Jurkat, Clone E6-1 (cell line): ENCODE results near the gene ZNF831.

Source experiments
- DNase-seq: peaks from one replicate; pipeline ENCODE4 v3.0.0-alpha.2; 2011; ENCODE audit warnings: low read depth, low spot score
- H3K4me3 ChIP-seq: 2 replicates; pipeline ENCODE4 v1.5.1; 2011; ENCODE audit warnings: mild to moderate bottlenecking, low read length, control low read depth, moderate library complexity

Gene ZNF831

DNA sequence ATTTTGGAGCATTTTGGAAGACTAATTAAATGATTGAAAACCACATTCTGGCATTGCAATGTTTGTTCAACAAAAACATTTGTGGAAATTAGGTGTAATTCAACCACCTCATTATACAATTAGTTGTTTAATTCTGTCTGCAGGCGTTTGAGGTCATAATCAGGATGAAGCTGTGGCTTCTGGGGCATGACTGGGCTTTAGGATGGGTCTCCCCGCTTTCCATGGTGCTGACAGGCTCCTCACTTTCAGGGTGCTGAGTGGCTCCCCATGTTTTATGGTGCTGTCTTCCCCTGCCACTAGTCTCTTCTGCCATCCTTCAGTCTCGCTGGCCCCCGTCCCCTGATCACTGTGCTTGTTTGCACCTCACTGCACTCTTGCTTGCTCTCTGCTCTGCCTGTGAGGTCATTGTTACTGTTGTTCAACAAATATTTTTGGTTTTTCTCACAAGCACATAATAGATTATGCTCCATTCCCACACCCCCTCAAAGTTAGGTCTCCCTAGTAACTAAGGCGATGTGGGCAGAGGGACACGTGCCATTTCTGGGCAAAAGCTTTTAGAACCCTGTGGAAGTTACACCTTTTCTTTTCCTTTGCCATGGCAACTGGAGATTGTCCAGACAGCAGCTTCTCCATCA is 25.4 kb upstream of the ZNF831 start:
- no peak for DNase-seq
- H3K4me3 ChIP-seq, result no peak overlapping the region

GRCh38 chr20:59139998-59140397 is 23.6 kb upstream of the ZNF831 start:
- no peak overlapping the region for H3K4me3 ChIP-seq
- no peak for DNase-seq

DNA sequence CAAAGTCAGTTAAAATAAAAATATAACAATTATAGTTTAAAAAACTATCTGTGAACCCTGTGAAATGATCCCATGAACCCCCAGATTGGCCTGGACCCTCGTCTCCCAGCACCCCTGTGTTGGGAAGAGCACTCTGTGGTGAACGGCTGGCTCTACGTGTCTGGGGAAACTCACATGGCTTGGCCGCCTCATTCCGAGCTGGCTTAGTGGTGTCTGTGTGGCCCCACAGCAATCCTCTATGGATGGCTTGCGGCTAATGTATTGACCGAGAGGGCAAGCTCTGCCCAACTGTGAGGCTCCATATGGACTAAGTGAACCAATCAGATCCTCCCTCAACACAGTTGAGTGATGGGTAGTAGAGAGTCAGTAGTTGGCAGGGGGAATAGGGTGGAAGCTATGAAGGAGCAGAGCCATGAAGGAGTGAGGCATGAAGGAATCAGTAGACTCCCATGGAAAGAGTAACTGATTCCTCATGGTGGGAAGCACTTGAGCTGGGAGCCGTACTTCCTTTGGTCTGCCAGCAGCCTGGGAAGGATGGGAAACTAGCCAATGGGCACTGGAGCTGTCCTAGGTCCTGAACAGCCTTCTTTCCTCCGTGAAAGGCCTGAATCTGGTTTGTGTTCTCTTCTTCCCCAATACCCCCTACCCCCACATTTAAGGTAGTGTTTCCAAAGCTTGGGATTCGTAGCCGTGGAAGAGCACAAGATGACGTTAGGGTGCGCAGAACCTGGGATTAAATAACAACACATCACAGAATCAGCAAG is 21.6 kb upstream of the ZNF831 start:
- no peak for DNase-seq
- no peak overlapping the region for H3K4me3 ChIP-seq

DNA sequence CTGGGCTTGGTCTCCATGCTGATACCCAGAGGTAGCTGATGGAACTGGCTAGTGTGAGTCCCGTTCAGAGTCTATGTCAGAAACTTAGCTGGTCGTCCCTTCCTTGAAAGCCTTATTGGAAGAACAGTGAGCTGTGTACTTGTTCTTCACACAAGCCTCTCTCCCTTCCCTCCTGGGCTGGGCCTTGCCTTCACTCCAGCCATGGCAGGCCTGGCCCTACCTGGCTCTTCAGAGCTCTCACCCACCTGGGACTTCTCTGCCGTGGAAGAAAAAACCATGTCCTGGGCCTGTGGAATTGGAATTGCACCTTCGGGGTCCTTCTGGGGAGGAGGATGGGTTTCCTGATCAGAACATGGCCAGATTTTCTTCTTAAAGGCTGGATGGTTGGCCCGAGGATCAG is 20.3 kb upstream of the ZNF831 start:
- H3K4me3 ChIP-seq, result no peak overlapping the region
- DNase-seq, result no peak

GRCh38 chr20:59144179-59144830 is 19.3 kb upstream of the ZNF831 start:
- H3K4me3 ChIP-seq, result no peak overlapping the region
- DNase-seq, result peak; percentile 30

GRCh38 chr20:59144831-59145196 is 18.8 kb upstream of the ZNF831 start:
- DNase-seq, result no peak
- H3K4me3 ChIP-seq, result no peak overlapping the region

DNA sequence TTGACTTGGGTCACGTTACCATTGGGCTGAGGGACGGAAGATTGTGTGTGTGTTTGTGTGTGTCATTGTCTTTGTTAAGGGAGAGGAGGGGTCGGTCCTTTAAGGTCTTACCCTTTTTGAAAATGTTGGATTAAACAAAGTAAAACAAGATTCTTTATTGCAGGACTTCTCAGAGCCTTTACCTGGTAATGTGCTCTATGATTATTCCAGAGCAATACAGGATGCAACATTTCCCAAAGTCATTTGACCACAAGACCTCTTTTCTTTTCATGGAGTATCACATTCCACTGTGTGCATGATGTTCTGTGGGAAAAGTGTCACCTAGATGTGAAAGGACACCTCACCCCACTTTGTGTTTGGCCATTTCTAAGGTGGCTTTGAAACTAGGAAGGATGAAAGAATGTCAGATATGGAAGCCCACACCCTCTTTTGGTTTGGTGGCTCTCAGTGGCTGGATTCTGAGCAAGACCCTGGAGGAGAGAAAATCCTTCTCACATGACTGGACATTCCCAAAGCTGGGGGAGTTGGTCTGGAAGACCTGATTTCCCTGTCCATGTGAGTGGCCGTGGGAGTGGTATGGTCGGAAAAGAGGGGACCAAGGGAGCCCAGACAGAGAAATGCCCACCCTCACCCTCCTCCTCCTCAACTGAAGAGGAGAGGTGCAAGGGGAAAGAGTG is 18.2 kb upstream of the ZNF831 start:
- no peak overlapping the region for H3K4me3 ChIP-seq
- no peak for DNase-seq

DNA sequence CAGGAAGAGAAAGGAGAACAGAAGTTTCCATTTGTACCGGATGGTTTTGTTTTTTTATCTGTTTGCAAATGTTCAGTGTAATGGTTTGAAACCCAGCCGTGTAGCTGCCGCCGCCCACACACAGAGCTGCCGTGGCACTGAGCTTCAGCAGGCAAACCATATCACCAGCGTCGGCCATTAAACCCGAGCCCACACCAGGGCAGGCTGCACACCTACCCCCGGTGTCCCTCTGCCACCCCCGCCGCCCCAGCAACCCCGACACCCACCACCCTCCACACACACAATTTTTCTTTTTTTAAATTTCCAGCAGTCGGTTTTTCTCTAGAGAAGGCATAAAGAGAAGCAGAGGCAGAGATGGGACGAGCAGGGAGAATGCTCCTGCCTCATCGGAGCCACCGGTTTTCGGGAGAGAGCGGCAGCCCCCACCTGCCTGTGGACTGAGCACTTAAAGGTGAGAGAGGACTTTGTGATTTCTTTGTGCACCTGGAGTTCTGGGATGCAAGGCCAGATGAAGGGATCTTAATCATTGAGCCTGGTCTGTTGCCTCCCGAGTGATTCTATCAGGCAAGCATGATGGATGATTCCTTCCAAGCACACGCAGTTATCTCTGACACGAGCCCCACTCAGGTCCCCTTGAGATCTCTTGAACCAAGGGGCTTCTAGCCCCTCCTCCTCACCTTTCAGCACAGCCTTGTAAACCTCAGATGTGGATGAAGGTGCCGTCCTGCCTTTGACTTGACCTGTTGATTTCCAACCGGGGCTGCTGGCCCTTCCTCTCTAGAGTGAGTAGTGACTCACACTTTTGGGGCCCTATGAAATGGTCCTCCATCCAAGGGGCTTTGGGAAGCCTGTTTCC is 17.5 kb upstream of the ZNF831 start:
- DNase-seq, result no peak
- no peak overlapping the region for H3K4me3 ChIP-seq

DNA sequence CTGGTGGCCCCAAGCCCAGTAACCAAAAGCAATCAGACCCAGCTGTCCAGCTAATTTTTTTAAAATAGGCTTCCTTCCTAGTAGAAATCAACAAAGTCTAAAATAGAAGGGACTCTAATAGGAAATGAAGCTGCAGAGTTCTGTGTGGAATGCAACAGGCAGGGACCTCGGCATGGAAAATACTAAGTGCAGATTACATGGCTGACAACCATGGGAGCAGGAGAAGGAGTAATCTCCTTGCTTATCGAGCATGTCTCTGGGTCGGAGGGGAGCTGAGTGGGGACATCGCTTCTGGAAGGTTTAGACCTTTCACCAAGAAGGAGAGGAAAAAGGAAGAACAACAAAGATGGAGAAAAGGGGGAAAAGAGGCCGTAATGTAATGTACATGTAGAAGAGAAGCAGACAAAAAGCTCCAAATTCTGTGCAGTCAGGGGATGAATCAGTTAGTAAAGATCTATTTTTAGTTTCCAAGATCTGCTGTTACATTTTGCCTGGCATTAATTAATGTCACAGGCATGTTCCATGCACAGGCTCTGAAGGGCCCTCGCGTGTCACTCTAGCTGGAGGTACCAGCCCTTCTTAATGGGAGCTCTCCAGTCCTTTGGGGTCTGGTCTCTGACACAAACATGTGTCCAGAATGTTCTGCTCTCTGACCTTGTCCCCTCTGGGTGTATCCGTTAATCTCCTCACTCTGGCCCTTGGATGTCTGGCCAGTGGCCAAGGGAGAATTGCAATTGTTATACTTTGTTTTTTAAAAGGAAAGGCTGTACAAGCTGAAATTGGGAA is 16.6 kb upstream of the ZNF831 start:
- H3K4me3 ChIP-seq, result no peak overlapping the region
- DNase-seq, result no peak

DNA sequence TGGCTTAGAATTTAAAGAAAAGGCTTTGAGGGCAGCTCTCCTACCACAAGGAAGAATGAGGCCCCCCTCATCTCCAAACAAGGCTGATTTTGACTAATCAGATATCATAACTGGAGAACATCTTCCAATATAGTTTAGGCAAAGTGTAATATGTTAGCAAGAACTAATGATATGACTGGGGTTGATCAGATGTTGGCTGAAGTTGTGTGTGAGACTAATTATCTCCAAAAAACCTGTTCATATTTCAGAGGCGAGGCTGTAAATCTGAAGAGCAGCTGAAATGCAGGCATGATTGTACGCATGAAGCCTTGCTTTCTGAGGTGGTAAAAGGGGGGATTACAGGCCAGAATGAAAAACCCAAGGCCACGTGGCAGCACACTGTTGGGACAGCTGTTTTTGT is 16.0 kb upstream of the ZNF831 start:
- H3K4me3 ChIP-seq, result no peak overlapping the region
- no peak for DNase-seq

DNA sequence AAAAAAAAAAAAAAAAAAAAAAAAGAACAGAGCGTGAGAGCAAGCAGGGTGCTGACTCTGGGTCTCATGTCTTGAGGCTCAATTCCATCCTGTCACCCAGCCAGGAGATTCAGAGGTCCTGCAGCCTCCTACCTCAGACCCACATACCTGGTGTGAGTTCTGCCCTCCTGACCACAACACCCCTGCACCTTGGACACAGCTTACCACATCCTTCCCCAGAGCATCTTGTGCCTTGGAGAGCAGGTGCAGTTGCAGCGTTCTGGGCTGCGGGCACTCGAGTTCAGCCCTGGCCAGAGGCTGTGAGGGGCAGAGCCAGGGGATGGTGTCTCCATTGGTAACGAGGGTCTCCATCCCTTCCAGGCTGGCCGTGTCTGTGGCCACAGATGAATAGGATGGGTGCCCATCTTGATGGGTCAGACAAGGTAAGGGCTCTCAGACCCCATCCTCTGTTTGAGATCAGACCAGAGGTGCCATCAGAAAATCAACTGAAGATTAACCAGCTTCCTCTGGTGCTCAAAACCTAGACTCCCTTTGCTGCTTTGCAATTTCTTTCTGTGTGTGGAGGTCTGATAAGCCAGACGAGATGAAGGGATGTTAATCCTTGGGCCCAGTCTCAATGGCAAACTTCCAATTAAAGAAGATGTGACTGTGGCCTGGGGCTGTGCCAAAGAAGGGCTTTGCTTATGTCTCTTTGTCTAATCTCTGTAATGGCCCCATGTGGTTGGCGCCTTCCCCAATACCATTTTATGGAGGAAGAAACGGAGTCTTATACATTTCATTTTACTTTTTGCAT is 14.7 kb upstream of the ZNF831 start:
- DNase-seq, result no peak
- no peak overlapping the region for H3K4me3 ChIP-seq

GRCh38 chr20:59149678-59150504 is 13.7 kb upstream of the ZNF831 start:
- peak; percentile 91 for DNase-seq
- no peak overlapping the region for H3K4me3 ChIP-seq

- no peak for DNase-seq
- H3K4me3 ChIP-seq, result no peak overlapping the region
These were observed 12.8 kb upstream of the ZNF831 start for GRCh38 chr20:59150821-59151251.

- no peak overlapping the region for H3K4me3 ChIP-seq
- no peak for DNase-seq
These were observed 12.2 kb upstream of the ZNF831 start for GRCh38 chr20:59151391-59151790.

- DNase-seq, result no peak
These were observed 11.8 kb upstream of the ZNF831 start for GRCh38 chr20:59151820-59152219.

DNA sequence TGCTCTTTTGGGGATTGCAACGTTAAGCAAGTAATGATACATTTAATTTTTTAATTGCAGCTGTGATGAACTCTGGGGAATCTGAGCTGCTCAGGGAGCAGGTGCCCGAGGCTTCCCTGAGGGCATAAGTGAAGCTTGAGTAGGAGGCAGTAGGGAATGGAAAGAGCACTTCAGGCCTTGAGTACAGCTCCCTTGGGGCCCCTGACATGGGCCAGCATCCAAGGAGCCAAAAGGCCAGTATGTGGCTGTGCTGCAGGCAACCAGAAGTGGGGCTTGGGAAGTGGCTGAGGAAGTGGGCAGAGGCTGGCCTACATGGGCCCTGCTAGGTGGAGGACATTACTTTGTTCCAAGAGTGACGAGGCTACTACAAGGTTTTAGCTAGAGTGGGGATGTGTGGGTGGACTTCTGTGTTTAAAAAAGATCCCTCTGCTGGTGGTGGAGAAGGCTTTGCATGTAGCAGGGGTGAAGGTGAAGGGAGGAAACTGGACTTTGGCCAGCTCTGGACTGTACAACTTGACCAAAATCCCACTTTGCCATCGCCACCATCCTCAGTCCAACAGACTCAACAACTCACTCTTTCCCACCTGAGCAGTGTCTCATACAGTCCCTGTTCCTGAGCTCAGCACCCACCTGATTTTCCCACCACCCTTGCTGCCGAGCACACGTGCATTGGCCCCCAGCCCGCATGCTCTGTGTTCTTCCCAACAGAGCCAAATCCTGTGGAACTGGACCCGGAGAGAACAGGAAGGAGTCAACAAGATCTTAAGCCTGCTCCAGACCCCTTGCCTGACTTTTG is 10.9 kb upstream of the ZNF831 start:
- H3K4me3 ChIP-seq, result no peak overlapping the region
- no peak for DNase-seq

More at GRCh38 chr20:59151820-59152219, 11.8 kb upstream of the ZNF831 start:
- H3K4me3 ChIP-seq, result no peak overlapping the region
